Measurements from ENCODE around the gene PIK3R3.

The PIK3R3 gene

DNA sequence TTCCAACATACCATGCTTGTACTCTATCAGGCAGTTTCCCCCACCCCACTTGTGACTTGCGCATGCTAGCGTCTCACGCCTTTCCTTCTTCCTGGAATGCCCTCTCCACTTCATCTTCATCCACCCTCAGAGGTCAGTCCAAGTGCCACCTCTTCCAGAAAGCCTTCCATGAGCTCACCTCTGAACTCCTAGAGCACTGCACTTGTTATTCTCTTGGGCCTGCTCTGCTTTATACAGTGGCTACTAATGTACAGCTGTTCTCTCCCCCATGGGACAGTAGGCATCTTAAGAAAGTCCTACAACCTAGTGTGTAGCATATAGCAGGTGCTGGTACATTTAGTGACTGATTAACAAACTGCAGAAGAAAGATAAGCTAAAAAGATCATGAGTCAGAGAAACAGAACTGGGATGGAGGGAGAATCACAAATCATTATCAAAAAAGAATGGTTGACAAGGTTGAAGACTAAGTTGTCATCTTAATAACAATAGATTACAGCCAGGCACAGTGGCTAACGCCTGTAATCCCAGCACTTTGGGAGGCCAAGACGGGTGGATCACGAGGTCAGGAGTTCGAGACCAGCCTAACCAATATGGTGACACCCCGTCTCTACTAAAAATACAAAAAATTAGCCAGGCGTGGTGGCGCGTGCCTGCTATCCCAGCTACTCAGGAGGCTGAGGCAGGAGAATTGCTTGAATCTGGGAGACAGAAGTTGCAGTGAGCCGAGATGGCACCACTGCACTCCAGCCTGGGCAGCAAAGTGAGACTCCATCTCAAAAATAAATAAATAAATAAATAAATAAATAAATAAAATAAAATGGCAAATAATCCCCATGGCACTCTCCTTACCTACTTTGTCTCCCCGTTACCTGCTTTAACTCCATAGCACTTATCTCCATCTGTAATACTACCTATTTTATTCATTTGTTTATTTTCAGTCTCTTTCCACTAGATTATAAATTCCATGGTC is 26.2 kb upstream of the PIK3R3 start:
- DNase-seq (ENCODE audit: low read depth in 3 of 3, low spot score in 1 of 3) = no peak

DNA sequence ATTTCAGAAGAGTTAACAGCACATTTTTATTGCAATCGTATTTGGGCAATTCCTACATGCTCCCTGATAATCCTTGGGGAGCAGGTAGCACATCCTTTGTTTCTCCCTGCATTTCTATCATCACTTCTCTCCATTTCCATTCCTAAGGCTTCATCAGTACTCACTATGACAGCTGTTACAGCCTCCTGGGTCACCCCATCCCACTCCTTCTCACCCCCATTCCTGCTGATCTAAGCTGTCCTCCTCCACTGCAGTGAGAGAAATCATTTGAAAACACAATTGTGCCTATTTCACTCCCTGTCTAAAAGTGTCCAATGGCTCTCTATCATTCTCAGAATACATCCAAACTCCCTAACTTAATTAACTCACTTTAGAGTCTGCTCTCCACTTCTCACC is 25.5 kb upstream of the PIK3R3 start:
- DNase-seq (ENCODE audit: low read depth in 3 of 3, low spot score in 1 of 3) = no peak

DNA sequence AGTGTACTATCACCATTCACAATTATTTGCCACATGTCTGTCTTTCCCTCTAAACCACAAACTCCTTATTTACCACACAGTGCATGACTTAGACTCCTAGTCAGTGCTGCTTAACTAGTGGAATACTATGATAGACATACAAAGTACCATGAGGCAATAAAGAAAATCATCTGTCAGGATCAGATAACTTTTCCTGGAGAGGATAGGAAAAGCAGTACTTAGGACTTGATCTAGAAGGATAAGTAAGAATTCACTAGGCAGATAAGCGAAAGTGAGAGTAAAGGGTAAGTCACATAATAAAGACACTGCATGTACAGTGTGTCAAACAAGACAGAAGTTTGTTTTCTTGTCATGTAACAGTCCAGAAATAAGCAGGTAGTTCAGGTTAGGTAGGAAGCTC is 21.3 kb upstream of the PIK3R3 start:
- no peak for DNase-seq (ENCODE audit: low read depth in 3 of 3, low spot score in 1 of 3)

DNA sequence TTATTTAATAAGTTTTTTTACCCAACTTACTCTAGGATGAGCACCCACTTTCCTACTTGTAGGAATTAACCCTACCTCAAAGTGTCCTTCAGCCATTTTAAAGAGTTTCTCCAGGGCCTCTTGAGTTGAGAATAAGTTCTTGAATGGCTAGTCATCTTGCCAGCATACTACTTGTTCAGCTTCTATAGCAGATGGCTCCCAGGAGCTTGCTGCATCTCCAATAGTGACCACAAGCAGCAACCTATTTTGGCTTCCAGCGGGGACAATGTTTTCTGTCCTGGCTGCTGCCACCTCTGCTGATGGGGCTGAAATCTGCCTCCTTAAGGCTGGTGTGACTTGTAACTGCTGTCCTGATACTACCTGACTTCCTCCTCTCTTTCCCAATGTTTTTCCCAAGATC is 20.8 kb upstream of the PIK3R3 start:
- no peak for DNase-seq (ENCODE audit: low read depth in 3 of 3, low spot score in 1 of 3)

DNA sequence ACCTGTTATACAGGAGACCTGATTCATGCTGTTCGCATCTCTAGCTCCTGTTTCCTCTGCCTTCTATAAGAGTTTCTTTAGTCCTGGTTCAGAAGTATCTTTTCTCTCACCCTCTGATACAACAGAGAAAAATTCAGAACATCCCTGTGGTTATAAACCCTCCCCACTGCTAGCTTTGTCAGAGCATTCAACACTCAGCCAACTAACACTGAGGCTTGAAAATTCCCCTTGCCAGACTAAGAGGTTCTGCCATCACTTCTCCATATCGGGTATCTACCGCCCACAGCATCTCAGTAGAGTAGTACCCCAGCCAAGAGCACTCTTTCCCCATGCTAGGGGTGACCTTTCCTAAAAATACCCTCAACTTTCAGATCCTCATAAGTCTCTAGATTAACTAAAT is 19.6 kb upstream of the PIK3R3 start:
- DNase-seq (ENCODE audit: low read depth in 3 of 3, low spot score in 1 of 3) = no peak

DNA sequence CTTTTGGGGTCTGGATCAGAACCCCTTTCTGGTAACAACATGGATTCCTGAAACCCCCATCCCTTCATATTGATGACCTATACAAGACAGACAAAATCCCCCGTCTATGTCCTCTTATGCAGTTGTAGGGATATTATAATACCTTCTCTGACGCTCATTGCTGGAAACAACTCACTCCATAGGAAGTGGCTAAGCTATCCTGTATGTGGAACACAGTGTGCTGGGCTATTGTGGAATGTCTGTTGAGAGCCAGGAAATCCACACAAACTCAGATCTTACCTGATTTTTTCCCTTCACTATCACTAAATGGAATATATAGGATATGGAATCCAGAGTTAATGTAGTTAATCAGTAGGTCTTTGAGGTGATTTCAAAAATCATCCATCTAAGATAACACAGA is 17.7 kb upstream of the PIK3R3 start:
- no peak for DNase-seq (ENCODE audit: low read depth in 3 of 3, low spot score in 1 of 3)

DNA sequence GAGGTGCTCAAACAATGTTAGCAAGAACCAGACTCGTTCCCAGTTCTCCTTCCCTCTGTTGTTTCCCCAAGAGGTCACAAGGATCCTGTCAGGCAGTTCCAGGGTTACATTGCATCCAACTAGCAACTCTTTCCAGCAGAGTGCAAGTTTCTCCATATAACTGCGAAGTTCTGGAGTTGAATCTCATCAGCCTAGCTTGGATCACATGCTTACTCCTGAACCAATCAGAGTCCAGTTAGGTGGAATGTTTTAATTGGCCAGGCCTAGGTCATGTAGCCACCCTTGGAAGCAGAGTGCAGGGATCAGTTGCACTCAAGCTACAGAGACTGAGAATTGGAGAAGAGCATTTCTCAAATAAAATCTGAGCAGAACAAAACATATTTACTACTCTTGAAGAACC is 15.9 kb upstream of the PIK3R3 start:
- DNase-seq (ENCODE audit: low read depth in 3 of 3, low spot score in 1 of 3) = no peak

DNA sequence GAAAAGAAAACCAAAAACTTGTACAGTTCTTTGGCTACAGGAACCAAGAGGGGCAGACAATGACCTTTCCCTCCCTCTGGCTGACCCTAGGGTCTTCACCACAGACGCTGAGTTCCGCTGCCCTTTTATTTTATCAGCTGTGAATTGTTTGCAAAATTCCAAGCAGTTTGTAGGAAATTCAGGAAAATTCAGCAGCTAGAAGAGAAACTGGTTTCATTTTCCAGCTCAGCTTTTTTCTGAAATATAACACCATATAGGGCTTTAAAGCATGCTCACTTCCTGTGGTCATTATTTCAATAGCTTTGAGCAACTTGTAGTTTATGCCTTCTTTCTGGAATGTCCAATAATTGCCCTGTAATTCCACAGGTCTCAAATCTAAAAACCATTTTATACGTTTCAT is 5.5 kb upstream of the PIK3R3 start:
- no peak for DNase-seq (ENCODE audit: low read depth in 3 of 3, low spot score in 1 of 3)

DNA sequence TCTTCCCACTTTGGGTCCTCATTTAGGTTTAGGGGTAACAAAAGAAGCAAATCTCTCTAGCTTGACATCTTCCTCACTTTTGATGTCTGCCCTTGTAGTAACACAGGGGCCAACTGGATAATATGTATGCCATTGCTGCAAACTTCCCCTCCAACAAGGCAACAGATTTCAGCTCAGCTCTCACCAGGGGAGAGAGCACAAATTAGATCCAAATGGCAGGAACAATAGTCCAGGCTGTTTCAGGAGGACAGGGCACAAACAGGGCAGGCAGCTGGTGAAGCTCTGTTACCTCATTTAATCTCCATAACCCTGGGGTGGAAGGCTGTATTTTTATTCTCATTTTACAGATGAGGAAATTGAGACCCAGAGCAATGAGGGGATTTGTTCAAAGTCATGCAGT is 4.3 kb upstream of the PIK3R3 start:
- no peak for DNase-seq (ENCODE audit: low read depth in 3 of 3, low spot score in 1 of 3)

DNA sequence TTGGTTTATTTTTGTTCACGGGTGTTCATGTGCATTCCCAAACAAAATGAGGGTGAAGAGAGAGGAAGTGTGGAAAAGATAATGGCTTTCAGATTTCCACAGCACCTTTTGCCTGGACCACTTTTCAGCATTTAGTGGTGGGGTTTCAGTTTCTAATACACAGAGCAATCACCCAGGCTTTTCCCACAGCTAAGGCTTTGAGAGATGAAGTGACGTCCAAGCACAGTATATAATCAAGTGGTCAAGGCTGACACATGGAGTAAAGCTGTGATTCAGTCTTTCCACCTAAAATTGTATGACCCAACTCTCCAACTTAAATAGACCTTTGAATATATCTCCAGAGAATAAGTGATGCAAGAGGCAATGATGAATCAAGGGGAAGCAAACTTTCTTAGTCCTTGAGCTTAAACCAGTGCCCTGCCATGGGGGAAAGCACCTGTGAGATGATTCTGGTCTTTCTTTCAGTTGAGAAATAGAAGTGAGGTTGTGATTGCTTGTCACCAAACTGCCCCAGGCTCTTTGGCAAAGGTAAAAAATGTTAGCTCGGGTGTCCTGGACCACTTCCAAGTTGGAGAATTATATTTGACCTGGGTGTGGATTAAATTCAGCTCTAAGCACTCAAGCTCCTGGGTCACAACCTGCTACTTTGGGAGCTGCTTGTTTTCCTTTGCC is 2.4 kb upstream of the PIK3R3 start:
- no peak for DNase-seq (ENCODE audit: low read depth in 3 of 3, low spot score in 1 of 3)

DNA sequence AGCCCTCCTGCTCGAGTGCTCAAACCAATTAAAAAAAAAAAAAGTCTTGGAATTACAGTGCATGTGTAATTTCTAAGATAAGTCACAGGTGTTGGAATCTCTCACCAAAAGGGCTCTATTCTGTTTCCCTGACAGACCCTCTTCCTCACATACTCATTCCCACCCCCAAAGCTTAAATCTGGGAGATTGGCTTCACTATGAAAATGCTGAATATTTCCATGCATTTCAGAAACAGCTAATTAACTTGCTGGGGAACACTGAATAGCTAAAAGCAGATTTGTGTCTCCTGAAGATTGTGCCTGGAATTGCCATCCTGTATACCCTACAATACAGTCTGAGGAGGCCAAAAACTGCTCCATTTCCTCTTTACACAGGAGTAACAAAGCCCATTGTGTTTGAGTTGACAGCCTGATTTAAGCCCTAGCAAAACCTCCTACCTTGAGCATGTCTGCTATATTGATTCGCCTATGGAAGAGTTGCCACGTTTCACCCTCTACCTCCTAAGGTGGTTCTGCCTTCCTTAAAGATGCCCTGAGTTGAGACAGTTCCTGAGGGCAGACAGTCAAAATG is 1.4 kb upstream of the PIK3R3 start:
- no peak for DNase-seq (ENCODE audit: low read depth in 3 of 3, low spot score in 1 of 3)

DNA sequence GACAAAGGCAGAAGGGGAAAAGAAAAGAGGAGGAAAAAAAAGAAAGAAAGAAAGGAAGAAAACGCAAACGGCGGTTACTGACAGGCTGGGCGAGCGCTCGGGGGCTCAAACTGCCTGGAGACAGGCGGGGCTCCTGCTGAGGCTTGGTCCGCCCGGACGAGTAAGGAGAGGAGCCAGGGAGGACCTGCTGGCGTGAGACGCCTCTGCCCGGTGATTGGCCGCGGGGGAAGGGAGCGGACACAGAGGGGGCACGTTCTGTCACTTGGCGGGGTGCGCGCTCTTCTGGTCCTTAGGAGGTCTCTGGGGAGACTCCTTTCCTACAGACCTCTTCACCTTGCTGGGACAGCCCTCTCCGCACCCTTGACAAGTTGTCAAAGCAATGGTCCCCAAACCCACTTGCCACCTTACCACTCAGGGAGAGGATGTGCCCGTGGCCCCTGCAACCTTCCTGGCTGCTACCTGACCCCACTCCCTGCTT is 791 bp upstream of the PIK3R3 start:
- DNase-seq (ENCODE audit: low read depth in 3 of 3, low spot score in 1 of 3) = no peak

DNA sequence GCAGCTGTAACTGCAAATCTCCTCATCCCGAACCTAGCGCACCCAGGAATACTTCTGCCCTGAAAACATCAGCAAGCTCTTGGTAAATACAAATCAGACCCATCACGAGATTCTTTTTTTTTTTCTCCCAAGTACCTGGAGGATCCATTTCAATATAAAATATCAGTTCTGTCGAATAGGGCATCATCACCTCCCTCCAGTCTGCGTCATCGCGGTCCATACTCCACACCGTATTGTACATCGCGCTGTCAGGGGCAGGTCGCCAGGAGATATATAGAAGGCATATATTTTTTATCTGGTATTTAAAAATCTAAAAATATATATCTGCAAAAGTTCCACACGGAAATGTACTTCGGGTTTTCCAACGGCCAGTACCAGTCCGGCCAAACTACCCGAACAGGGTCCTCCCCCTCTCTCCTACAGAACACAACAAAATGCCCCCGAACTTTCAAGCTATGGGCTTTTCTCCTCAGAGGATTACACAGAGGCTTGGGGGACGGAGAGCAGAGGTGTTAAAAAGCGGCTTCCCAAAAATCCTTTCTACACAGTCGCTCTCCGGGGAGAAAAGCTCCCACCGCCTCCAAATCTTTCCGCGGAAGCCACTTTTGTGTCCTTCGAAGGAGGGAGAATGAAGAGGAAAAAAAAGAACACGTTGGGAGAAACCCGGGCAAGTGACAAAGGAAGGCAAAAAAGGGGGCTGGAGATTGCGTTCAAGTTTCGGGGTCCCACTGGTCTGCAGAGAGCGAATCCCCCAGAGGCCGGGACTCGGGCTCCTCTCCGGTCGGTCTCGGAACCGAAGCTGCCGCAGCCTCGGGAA is 509 bp downstream of the PIK3R3 start:
- no peak for DNase-seq (ENCODE audit: low read depth in 3 of 3, low spot score in 1 of 3)

DNA sequence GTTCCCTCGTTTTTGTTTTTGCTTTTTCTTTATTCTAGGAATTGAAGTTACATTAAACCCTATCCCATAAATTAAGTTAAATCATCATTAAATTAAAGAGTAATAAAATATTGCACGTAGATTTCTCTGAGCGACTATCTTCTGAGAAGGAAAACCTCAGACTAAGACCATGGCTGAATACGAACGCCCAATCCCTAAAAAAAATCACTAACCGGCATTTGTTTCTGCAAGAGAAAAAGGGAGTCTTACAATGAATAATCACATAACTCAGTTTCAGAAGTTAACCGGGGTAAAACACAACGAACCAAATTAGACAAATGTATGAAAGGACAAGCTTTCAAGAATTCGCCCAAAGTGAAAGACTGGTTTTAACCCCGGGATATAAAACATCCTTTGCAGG is 1.3 kb downstream of the PIK3R3 start:
- DNase-seq (ENCODE audit: low read depth in 3 of 3, low spot score in 1 of 3) = no peak

DNA sequence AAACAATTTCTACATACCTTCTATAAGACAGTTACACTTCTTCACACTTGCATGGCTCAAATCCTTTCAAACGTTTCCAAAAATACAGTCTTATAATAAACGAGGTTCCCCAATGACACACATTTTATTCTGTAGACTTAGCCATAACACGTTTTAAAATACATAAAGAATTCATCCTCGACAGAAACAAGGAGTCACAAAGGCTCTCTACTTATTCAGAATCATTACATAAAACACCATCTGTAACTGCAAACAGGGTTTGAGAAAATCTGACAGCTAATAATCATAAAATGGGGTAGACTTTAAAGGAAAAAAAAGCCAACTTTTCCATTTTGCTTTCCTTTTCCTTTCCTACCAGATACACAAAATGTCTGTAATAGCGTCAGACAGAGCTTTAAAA is 1.8 kb downstream of the PIK3R3 start:
- no peak for DNase-seq (ENCODE audit: low read depth in 3 of 3, low spot score in 1 of 3)

DNA sequence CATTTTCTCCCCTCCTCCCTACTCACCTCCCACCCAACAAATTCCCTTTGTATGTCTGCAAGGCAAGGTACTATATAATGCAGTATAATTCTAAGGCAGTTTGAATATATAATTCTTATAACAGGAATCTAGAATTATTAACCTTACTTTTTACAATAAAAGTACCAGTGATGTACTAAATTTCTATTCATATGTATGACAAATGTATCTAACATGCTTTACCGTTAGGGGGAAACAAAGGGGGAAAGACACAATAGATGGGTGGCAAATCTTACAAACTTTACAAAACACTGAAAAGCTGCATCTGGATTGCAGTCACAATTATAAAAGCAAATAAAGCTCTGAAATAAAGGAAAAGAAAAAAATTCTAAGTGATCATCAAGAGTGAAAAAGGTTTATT is 2.3 kb downstream of the PIK3R3 start:
- DNase-seq (ENCODE audit: low read depth in 3 of 3, low spot score in 1 of 3) = no peak

DNA sequence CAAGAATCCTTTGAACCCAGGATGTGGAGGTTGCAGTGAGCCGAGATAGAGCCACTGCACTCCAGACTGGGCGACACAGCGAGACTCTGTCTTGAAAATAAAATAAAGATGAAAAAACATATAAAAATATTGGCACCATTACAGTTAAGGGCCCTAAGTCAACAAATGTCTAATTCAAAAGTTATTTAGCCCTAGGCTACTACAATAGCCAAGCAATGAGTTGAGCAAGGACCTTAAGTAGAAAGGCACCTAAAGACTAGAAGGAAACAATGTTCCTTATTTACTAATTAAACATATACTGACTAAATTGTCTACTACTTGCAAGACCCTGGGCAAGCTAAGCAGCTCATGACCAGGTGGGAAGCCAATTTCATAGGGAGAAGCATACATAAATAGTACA is 4.1 kb downstream of the PIK3R3 start:
- DNase-seq (ENCODE audit: low read depth in 3 of 3, low spot score in 1 of 3) = no peak

DNA sequence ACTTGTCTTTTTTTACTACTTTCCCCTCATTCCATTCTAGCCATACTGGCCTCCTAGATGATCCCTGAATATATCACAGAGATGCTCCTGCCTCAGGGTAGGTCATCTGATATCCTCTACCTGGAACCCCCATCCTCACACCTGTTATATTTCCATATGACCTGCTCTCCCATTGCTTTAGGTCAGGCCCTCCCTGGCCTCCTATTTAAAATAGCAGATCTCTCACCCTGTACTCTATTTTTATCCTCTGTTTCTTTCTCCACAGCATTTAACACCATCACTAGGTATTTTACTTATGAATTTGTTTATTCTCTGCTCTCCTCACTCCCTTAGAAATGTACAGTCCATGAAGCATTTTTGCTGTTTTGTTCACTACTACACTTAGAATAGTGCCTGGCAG is 13.6 kb downstream of the PIK3R3 start:
- DNase-seq (ENCODE audit: low read depth in 3 of 3, low spot score in 1 of 3) = no peak

DNA sequence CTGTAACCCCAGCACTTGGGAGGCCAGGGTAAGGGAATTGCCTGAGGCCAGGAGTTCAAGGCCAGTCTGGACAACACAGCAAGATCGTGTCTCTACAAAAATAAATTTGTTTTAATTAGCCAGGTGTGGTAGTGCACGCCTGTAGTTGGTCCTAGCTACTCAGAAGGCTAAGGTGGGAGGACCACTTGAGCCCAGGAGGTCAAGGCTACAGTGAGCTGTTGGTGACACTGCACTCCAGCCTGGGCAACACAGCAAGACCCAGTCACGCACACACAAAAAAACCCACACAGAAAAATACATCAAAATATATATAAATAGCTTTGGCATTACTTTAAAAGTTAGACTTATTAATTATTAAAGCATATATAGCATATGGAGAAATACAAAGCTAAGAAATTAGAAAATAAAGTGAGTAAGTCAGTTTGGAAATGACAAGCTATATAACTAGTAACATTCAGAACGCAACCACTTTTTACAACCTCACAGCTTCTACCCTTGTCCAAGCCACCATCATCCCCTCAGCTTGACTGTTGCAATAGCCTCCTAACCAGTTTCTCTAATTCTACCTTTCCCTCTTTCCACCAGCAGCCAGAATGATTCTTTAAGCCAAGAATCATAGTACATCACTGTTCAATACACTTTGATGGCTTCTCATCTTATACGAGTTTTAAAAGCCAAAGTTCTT is 14.5 kb downstream of the PIK3R3 start:
- DNase-seq (ENCODE audit: low read depth in 3 of 3, low spot score in 1 of 3) = no peak

DNA sequence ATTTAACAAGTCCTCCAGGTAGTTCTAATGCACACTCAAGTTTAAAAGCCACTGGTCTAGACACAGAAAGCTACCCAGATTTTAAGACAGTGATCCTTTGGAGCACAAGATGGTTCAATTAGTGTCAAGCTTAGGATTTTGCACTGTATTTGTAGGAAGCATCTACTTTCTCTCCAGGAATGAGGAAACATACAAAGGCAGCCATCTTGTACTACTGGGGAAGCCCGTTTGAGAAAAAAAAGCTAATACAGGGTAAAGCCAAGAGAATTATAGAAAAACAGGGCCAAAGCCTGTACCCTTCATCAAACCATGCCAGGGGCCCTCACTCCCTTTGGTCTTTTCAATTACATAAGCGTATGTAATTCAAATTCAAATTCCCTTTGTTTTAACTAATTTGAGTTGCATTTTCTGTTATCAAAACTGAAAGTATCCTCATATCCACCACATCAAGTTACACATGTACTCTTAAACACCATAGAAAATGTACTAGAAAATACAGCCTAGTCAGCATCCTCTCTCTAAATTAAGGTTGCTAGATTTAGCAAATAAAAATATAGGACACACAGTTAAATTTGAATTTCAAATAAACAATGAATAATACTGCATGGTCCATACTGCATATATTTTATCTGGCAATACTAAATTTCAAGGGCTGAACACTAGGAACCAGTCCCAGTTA is 17.4 kb downstream of the PIK3R3 start:
- DNase-seq (ENCODE audit: low read depth in 3 of 3, low spot score in 1 of 3) = no peak
